GM10266 (cell line): Measurements from ENCODE around the gene CCDC97.

Experiments
- DNase-seq: peaks from one replicate; pipeline ENCODE4 v3.0.0; 2012; ENCODE audit errors: extremely low spot score
- TF ChIP-seq, protein P1 (sequence below): IDR thresholded peaks from 2 replicates; pipeline ENCODE4 v1.5.1; 2012; ENCODE audit warnings: mild to moderate bottlenecking, low read depth; ENCODE audit not compliant: control insufficient read depth, insufficient read depth; ENCODE audit errors: missing control alignments

Gene CCDC97

DNA sequence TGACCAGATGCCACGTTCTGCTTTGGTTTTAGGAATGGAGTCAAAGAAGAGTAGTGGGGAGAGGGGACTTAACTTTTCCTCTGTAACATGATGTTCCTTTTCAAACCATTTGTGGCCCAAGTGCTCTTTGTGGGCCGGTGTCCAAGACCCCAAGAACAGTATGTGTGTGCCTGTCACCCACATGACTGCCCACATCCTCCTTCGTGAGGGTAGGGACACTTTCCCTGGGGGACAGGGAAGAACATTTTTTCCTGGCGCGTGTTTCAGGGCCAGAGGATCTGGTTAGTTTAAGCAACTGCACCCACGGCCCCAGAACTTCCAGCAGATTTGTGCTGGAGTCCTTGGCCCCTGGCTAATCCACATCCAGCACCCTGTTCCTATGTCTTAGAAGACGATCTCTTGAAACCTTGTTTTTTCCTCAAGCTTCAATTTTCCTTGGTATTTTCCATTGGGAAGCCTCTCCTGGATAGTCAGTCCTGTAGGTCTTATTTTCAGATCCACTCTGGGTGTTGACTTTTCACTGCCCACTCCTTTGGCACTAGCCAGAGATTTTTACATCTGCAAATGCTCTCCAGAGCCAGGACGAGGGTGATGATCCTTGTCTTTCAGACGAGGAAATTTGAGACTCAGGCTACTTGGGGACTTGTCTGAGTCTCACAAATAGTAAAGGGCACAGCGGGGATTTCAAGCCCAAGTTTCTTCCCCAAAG is 10.8 kb upstream of the CCDC97 start:
- TF ChIP-seq, protein P1, sequence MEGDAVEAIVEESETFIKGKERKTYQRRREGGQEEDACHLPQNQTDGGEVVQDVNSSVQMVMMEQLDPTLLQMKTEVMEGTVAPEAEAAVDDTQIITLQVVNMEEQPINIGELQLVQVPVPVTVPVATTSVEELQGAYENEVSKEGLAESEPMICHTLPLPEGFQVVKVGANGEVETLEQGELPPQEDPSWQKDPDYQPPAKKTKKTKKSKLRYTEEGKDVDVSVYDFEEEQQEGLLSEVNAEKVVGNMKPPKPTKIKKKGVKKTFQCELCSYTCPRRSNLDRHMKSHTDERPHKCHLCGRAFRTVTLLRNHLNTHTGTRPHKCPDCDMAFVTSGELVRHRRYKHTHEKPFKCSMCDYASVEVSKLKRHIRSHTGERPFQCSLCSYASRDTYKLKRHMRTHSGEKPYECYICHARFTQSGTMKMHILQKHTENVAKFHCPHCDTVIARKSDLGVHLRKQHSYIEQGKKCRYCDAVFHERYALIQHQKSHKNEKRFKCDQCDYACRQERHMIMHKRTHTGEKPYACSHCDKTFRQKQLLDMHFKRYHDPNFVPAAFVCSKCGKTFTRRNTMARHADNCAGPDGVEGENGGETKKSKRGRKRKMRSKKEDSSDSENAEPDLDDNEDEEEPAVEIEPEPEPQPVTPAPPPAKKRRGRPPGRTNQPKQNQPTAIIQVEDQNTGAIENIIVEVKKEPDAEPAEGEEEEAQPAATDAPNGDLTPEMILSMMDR: no peak
- peak; percentile 3 for DNase-seq

DNA sequence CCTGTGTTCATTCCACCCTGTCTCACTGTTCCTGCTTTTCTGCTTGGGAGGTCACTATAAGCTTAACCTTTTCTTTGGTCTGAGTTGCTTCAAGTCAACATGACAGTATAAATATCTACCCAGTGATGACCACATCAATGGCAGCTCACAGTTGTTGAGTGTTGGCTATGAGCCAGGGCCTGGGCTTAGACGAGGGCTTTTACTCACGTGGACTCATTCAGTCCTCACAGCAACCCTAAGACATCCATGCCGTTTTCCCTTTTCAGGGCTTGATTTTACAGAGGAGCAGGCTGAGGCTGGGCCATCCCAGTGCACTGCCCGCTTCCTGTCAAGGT is 10.2 kb upstream of the CCDC97 start:
- peak; percentile 7 for DNase-seq

DNA sequence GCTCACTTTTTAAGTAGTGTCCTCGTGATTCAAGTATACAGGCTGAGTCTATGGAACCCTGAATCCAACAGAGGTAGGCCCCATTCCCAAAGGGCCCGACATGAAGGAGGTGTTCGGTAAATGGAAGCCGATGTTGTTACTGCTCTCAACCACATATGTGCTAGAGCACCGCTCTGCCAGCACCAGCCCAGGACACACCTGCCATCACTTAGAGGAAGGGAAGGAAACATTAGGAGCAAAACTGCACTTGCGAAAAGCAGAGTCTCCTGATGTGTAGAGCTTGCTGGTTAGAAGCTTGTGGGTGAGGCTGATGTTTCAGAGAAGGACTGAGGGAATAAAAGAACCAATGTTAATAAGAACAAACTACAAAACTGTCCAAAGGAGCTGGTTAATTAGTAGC is 9.4 kb upstream of the CCDC97 start:
- TF ChIP-seq, protein P1: no peak
- no peak for DNase-seq

More for the DNA sequence above, 10.2 kb upstream of the CCDC97 start:
- TF ChIP-seq, protein P1: no peak

DNA sequence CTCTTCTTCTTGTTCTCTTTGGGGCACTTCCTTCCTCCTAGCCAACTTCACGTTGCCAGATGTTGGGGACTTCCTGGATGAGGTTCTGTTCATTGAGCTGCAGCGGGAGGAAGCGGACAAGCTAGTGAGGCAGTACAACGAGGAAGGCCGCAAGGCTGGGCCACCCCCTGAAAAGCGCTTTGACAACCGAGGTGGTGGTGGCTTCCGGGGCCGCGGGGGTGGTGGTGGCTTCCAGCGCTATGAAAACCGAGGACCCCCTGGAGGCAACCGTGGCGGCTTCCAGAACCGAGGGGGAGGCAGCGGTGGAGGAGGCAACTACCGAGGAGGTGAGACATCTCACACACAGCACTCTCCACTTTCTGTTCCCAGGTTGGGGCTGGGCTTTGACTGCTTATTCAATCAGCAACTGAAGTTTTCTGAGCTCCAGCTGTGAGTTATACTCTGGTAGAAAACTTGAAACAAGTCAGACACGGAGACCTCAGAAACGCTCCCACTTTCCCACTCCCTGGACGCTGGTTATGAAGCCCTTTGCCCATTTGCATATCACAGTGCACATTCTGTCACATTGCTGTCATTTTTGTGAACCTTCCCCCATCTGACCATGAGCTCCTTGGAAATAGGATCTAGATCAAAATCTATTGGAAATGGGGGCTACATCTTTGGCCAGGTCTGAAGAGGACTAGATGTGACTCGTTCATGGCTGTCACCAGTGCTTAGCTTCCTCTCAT is 7.2 kb upstream of the CCDC97 start:
- peak; percentile 69 for DNase-seq
- TF ChIP-seq, protein P1: no peak

DNA sequence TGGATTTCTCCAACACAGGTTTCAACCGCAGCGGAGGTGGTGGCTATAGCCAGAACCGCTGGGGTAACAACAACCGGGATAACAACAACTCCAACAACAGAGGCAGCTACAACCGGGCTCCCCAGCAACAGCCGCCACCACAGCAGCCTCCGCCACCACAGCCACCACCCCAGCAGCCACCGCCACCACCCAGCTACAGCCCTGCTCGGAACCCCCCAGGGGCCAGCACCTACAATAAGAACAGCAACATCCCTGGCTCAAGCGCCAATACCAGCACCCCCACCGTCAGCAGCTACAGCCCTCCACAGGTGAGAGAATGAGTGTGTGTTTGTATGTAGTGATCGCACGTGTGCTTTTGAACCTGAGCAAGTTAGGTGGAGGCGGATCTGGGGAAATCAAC is 6.0 kb upstream of the CCDC97 start:
- no peak for DNase-seq
- TF ChIP-seq, protein P1: no peak

DNA sequence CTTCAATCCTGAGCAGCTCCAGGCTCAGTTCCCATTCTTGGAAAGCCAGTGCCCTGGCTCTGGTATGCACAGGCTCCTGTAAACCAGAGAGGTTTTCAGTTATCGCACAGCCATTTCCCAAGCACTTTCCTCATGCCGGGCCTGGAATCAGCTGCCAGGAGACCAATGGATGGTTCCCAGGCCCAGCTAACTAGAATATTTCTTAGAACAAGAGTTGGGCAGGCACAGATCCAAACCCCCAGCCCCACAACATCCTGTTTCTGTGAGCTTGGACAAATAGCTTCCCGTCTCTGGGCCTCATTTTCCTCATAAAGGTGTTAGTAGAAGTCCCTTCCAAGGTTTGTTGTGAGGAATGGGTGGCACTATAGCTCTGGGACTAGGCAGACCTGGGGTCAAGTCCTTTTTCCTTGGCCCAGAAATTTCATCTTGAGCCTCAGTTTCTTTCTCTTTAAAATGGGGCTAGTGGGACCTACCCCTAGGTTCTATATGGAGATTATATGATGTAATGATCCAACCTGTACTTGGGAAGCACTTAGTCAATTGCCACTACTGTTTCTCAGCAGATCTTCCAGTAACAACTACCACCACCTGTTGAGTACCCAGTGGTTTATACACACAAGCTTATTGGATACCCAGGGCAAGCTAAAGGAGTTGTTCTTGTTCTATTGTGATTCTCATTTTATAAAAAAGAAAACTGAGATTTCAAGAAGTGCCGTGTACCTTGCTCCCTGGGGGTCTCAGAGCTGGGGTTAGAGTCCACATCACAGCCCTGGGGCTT is 5.1 kb upstream of the CCDC97 start:
- TF ChIP-seq, protein P1: no peak
- DNase-seq: no peak
